ENCODE data around the gene NCAPG2. TPM values are rescaled to one million over a fixed set of nuclear protein-coding genes. Genes with fewer than 3 reads are reported as not detected.

The NCAPG2 gene
- total and polyA plus RNA-seq, 3 donors from 2014 or later: 30.2 to 53.9 (median 34.0) TPM

DNA sequence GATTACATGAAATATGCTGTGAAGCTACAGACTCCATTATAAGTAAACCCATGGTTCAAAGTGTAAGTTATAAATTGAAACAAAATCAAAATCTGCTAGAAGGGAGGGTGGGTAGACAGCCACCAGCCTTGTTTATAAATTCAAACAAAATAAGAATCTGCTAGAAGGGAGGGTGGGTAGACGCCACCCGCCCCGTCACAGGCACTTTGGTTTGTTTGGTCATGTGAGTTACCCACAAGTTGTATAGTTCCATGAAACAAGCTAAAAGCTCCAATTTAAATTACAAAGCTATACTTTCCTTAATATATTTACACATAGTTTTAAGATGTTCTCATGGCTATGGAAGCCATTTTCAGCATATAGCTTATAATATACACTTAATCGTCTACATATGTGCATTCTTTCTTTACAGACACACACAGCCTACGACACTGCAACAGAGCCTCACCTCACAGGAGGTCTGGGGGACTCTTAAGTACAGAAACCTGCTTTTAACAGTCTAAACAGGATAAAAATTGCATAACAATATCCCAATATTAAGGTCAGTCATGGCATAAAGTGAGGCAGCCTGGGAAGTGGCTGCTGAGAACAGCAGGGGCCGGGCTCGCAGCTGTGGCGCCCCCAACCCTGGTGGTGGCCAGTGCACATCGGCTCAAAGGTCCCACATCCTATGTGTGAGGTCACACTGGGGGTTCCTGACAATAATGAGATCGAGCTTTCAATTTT, 28.1 kb upstream of the NCAPG2 start:
- no peak overlapping the region for H3K27ac ChIP-seq
- no peak for DNase-seq
- TF ChIP-seq, protein P1, sequence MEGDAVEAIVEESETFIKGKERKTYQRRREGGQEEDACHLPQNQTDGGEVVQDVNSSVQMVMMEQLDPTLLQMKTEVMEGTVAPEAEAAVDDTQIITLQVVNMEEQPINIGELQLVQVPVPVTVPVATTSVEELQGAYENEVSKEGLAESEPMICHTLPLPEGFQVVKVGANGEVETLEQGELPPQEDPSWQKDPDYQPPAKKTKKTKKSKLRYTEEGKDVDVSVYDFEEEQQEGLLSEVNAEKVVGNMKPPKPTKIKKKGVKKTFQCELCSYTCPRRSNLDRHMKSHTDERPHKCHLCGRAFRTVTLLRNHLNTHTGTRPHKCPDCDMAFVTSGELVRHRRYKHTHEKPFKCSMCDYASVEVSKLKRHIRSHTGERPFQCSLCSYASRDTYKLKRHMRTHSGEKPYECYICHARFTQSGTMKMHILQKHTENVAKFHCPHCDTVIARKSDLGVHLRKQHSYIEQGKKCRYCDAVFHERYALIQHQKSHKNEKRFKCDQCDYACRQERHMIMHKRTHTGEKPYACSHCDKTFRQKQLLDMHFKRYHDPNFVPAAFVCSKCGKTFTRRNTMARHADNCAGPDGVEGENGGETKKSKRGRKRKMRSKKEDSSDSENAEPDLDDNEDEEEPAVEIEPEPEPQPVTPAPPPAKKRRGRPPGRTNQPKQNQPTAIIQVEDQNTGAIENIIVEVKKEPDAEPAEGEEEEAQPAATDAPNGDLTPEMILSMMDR (IDR thresholded peaks at IDR 0.05): no peak
- TF ChIP-seq POLR2A (IDR thresholded peaks at IDR 0.05): no peak
- intact Hi-C loops (cut with DNase I; ENCODE audit: low total_unique reads): no loop called here
- H3K36me3 ChIP-seq (ENCODE audit: low read depth, missing control alignments): no peaks in the 10 kb centered on the region
- no peak overlapping the region for H3K4me3 ChIP-seq
- no peaks in the 10 kb centered on the region for H3K4me1 ChIP-seq
- H3K9me3 ChIP-seq: no peaks in the 10 kb centered on the region
- WGBS, 2 donors: 91% methylated on average over 9 to 10 of the region's 10 CpGs
- no peaks in the 10 kb centered on the region for H3K27me3 ChIP-seq

GRCh38 chr7:158731761-158732160, 27.2 kb upstream of the NCAPG2 start:
- no peak overlapping the region for H3K27ac ChIP-seq
- H3K9me3 ChIP-seq: no peaks in the 10 kb centered on the region
- DNase-seq: no peak
- intact Hi-C loops (cut with DNase I; ENCODE audit: low total_unique reads): no loop called here
- H3K36me3 ChIP-seq (ENCODE audit: low read depth, missing control alignments): no peaks in the 10 kb centered on the region
- TF ChIP-seq POLR2A (IDR thresholded peaks at IDR 0.05): no peak
- TF ChIP-seq, protein P1 (IDR thresholded peaks at IDR 0.05): no peak
- H3K27me3 ChIP-seq: no peaks in the 10 kb centered on the region
- no peak overlapping the region for H3K4me3 ChIP-seq
- 90 to 96% methylated on average over 6 of the region's 6 CpGs for WGBS, 2 donors
- H3K4me1 ChIP-seq: no peaks in the 10 kb centered on the region

- Histone ChIP-seq H3K27ac (no peak overlapping the region), H3K4me1 (no peaks in the 10 kb centered on the region), H3K4me3 (no peak overlapping the region), H3K36me3 (ENCODE audit: low read depth, missing control alignments) (no peaks in the 10 kb centered on the region), H3K9me3 (no peaks in the 10 kb centered on the region), H3K27me3 (no peaks in the 10 kb centered on the region)
- intact Hi-C loops (cut with DNase I; ENCODE audit: low total_unique reads): no loop called here
- DNase-seq: no peak
- 70 to 74% methylated on average over 23 of the region's 23 CpGs for WGBS, 2 donors
- TF ChIP-seq POLR2A (IDR thresholded peaks at IDR 0.05): no peak
Measured at GRCh38 chr7:158730383-158731346, 26.1 kb upstream of the NCAPG2 start.

- Histone ChIP-seq H3K27me3 (no peaks in the 10 kb centered on the region), H3K27ac (no peak overlapping the region), H3K4me1 (no peaks in the 10 kb centered on the region), H3K36me3 (ENCODE audit: low read depth, missing control alignments) (no peaks in the 10 kb centered on the region), H3K9me3 (no peaks in the 10 kb centered on the region), H3K4me3 (no peak overlapping the region)
- no peak for DNase-seq
- intact Hi-C loops (cut with DNase I; ENCODE audit: low total_unique reads): no loop called here
- TF ChIP-seq POLR2A (IDR thresholded peaks at IDR 0.05): no peak
- TF ChIP-seq, protein P1 (IDR thresholded peaks at IDR 0.05): no peak
- 80 to 86% methylated on average over 7 of the region's 7 CpGs for WGBS, 2 donors
Measured at GRCh38 chr7:158729646-158730382, 25.2 kb upstream of the NCAPG2 start.
